RPMI8226 (cell line): ENCODE results near the gene TMEM9.
A peak's percentile ranks its signal among the peaks of the same experiment; 100 is the strongest.

Experiments
- DNase-seq: peaks from one replicate; pipeline ENCODE4 v3.0.0-alpha.2; 2015

The TMEM9 gene

DNA sequence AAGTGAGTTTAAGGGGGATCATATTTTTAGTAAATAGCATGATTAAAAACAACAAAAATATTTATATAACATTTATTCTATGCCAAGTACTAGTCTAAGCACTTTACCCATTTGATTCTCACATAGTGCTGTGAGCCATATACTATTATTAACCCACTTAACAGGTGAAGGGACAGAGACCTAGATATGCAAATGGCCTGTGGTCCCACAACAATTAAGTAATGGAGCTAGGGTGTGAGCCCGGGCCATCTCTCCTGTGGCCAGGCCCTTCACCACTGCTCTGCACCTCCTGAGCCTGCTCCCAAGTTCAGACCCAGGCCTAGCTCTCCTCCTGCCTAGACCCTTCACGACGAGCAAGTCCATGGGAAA, 27.8 kb downstream of the TMEM9 start:
- no peak for DNase-seq

DNA sequence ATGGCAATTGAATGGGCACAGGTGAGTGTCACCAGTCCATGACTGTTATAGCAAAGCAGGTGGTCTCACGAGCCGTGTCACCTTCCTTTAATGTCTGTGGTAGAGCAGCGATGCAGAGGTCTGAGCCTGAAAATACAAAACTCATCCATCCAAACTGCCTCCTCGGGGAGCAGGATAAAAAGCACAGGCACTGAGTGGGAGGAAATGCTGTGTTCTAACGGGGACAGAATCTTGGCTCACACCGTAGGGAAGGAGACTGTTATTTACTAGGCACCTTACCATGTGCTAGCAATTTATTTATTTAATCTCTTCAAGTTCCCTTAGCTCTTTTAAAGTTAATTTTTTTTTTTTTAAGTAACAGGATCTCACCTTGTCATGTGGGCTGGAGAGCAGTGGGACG, 28.5 kb downstream of the TMEM9 start:
- DNase-seq: no peak

DNA sequence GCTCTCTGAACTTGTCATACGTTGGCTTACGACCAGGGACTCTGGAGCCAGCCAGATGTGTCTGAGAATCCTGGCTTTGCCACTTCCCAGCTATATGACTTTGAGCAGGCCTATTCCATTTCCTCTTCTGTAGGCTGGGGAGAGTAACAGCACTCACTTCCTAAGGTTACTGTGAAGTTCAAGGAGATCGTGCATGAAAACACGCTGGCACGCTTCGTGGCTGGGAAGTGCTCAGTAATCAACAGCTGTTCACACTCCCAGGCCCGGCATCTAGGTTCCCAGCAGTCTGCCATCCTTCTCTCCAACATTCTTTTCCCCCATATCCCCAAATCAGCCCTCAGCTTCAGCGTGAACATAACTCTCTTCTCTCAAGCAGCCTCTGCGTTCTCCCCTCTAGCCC, 29.3 kb downstream of the TMEM9 start:
- no peak for DNase-seq

DNA sequence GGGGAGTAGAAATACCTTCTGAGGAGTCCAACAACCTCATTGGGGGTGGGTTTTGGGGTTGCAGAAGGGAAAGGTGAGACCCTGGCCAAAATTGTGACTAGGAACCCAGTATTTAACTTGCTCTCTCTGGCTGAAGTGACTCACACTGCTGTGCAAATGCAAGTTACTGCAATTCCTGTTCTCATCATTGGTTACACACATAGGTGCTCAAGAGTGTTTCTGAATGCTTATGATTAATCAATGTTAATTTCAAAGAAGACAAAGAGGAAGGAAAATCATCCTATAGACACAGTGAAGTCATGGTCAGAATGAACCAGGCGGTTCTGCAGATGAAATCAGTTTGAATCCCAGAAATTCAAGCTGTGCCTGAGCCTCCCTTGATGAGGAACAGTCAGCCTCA, 30.4 kb downstream of the TMEM9 start:
- no peak for DNase-seq

DNA sequence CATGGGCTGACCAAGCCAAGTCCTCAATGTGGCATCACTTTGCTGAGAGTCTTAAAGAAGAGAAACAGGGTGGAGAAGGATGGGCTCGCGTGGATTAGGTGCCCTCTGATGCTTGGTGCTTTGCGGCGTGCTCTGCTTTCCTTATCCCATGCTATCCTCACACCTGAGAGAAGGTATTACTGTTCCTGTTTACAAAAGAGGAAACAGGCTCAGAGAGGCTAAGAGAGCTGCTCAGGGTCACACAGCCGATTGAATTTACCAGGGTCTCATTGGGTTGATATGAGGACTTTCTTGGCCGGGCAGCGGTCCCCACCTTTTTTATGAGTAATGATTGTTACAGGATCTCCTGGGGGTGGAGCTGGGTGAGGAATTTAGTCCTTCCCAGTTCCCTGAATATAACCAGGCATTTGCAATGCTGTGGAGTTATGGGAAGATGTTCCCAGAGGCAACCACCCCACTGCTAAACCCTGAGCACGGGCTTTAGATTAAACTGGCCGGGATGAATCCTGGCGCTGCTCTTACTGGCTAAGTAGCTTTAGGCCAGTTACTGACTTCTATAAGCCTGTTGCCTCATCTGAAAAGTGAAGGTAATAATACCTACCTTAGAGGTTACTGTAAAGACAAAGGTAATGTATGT, 31.8 kb downstream of the TMEM9 start:
- no peak for DNase-seq

DNA sequence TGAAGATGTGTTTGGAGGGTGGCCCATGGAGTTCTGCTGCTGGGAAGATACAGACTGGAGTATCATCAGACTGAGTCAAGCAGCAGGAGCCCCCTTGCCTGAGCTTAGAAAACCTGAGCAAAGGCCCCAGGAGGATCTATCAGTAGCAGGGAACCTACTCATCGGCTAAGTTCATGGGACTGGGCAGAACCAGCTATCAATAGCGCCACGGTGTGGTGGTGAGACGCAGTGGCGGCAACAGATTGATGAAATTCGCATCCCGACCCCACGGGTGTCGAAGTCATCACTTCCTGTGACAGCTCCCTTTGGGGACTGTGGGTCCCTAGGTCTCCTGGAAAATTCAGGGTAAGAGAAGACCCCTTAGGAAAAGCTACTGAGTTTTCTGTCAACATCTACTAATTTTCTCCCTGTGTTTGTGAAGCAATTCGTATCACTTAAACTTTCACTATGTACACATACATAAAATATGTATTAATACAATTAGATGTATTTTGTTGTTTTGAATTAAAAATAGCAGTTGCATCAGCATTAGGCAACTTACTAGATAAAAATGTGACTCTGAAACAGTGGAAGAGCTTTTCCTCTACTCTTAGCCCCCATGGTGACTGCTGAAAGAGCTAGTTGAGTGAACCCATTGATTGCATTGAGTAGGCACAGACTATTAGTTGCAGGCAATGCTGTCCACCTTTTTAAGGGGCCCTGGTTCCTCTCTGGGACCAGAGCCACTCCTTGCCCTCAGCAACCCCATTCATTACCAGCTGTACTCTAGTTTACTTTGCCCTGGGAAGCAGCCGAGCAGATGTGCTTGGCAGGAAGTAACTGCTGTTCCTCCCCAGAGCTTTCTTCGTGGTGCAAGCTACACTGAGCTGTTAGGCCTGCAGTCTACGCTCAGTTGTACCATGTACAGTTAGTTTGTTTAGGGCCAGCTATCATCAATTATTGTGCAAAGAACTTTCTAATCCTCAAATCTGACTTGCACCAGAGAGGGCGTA, 34.8 kb downstream of the TMEM9 start:
- peak; percentile 73 for DNase-seq

DNA sequence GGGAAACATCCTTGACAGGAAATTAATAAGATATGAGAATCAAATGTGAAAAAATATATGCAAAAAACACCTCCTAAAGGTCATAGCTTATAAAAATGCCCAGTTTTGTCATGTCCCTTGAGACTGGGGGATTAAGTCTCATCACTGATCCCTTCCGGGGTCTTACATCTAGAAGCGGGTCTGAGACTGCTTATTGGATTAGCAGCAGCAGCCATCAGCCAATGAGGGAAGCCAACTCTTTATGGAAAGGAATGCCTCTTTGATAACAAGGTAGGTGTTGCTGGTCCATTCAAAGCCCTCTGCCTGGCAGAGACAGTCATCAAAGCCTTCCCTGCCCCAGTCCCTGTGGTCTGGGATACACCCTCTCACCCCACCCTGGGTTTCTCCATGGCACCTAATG, 38.2 kb downstream of the TMEM9 start:
- DNase-seq: no peak

DNA sequence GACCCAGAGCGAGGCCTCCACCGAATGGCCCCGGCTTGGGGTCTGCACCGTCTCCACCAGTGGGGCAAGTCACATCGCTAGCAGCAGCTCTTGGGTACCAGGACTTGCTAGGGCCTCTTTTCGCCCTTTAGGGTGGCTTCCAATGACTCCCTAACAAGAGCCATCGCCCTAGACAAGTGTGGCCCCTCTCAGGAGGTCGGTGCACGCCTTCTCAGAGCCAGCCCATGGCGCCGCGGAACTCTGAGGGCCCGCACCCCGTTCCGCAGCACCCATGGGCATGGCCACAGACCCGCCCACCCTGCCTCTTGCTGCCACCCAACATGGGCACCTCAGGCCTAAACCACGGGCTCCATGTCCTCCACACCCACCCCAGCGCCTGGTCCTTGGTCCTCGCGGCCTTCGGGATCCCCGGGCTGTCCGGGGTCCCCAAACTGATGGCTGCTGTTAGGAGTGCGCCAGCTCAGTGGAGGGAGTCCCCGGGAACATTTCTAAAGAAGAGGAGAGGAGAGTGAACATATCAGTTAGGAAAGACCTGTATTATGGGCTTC, 38.8 kb downstream of the TMEM9 start:
- no peak for DNase-seq

DNA sequence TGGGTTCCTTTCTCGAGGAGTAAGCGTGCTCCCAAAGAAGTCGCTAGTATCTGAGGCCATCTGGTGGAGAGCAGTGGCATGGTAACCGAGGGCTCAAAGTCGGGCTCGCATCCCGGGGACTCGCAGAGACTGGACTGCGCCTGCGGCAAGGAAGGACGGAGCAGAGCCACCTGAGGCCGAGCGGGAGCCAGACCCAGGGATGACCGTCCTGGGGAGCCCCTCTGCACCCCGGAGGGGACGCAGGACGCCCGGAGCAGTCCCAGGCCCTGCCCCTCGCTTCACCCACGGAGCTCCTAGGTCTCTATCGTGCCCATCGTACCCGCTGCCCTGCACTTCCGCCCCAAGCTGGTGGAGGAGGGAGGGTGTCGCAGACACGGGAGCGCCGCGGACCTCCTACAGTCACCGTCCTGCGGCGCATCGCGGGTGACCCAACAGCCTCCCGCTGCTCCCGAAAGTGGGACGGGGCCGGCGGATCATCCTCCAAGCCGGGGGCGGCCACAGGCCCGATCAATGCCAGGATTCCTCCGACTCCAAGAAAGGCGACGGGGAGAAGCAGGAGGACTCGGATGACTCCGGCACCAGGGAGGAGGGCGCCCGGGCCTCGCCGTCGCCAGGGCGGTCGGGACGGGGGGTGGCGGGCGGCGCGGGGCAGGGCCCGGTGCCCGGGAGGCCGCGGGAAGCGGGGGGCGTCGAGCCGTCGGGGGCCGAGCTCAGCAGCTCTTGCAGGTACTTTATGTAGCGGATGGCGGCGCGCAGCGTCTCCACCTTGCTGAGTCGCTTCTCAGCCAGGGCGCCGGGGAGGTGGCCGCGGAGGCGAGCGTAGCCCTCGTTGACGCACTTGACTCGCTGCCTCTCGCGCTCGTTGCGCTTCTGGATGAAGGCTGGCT, 39.8 kb downstream of the TMEM9 start:
- DNase-seq: peak; percentile 93

DNA sequence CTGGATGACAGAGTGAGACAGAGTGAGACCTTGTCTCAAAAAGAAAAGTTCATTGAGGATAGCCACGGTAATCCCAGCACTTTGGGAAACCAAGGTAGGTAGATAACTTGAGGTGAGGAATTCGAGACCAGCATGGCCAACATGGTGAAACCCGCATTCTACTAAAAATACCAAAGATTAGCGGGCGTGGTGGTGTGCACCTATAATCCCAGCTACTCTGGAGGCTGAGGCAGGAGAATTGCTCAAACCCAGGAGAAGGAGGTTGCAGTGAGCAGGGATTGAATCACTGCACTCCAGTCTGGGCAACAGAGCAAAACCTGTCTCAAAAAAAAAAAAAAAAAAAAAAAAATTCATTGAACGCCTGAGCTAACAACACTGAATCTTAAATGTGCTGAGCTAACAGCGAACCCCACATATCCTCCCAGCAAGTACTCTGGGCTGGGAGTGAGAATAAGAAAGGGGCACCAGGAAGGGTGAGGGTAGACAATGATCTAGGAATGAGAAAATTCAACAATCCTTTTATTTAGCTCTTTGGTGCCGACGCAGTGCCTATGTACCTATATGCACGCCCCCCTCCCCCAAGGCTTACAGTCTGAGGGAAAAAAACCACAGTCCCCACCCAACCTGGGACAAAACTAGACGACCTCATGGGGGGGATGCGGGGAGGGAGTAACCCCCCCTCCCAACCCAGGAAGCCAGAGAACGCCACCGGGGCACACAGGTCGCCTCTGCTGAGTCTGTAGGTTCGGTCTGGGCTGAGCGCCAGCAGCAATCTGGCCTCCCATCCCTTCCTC, 40.6 kb downstream of the TMEM9 start:
- DNase-seq: no peak

DNA sequence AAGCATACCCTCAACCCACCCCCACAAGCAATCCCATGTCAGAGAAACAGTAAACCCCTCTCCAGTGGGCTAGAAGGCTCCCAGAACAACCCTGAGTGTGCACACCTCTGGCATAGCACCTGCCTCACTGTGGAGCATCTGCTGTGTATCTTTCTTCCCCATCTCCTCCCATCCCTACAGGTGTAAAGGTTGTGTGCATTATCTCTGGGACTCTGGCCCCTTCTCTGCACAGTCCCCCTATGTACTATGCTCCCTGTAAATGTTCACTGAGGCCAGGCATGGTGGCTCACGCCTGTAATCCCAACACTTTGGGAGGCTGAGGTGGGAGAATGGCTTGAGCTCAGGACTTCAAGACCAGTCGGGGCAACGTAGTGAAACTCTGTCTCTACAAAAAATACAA, 41.3 kb downstream of the TMEM9 start:
- no peak for DNase-seq

DNA sequence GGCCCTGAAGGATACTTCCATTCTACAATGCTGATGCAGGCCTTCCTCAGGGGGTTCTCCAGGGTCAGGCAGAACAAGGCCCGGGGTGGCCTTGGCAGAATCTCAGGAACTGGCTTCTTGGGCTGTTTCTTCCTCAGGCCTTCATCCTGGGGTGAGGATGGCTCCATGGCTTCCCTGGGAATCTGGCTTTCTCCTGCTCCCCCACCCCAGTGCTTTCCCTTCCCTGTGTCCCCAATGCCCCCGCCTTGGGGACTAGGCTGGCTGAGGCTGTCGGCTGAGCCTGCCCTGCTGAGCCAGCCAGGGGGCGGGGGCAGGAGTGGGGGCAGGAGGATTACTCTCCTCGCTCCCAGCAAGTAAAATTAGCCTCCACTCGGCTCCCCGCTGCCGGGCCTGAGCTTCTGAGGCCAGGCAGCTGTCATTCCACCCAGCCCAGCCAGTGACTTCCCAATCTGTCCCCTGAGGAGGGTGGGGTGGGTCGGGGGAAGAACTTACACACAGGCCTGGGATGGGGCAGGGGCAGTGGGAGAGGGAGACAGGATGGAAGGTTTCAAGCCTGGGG, 42.0 kb downstream of the TMEM9 start, which contains the start of gene CACNA1S:
TSS of gene CACNA1S (minus strand) at position 254 of the 559 bp plus-strand sequence. CDS start at position 167, 87 bp downstream.
- DNase-seq: no peak

DNA sequence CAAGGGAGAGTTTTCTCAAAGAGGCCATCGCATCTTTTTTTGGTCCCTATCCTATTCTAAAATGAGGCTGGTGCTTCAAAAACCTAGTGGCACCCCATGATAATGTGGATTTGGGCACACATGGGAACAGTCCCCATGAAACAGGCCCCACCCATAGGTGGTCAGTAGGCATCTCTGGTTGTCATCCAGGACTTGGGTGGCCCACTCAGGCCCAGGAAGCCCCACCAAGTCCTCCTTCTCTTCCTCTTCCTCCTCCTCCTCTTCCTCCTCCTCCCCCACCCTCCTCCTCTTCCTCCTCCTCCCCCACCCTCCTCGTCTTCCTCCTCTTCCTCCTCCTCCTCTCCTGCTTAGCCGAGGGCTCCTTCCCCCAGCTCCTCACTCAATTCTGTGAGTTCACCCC, 42.6 kb downstream of the TMEM9 start:
- no peak for DNase-seq

DNA sequence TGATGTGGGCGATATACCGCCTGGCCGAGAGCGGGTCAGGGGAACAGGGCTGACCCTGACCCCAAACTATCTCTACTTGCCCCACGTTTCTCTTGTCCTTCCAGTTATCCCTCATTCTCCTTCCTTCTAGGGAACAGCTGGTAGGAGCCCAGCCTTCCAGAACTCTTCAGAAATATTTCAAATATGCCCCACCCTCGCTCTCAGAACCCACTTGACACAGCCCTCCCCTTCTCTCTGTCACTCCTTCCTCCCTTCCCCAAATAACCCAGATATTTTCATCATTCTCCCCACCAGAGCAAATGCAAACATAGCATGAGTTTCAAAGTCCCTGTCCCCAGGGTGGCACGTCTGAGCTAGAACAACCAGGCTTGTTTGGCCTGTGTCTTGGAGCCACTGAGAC, 43.1 kb downstream of the TMEM9 start:
- no peak for DNase-seq

DNA sequence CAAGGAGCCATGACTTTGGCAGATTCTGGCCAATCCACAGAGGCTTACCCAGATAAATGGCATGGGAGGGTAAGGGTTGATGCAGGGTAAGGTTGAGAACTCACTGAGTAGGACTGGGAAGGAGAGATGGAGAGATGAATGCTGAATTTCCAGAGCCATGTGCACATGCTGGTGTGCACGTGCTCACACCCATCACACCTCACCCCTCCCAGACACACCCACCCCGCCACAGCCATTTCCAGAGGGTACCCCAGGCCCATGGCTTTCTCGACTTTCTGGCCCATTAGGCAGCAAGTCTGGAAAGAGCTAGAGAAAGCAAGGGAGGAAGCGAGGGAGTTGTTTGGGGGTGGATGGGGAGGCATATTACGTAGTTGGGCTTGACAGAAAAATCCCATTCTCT, 43.7 kb downstream of the TMEM9 start:
- DNase-seq: no peak

DNA sequence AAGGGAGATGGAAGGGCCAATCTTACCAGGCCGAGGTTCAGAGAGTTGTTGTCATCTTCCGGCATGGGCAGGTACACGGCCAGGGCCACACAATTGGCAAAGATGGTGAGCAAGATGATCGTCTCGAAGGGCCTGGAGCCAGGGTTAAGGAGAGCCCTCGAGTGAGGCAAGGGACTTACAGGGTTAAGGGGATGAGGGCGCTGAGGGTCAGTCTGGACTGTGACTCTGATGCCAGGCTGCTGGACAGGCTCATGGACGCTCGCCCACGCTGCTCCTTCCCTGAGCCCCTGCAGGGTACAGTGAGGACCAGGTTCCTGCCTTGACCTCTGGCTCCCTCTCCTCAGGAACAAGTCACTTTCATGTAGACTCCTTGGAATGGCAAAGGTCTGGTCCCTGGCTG, 44.1 kb downstream of the TMEM9 start:
- no peak for DNase-seq

DNA sequence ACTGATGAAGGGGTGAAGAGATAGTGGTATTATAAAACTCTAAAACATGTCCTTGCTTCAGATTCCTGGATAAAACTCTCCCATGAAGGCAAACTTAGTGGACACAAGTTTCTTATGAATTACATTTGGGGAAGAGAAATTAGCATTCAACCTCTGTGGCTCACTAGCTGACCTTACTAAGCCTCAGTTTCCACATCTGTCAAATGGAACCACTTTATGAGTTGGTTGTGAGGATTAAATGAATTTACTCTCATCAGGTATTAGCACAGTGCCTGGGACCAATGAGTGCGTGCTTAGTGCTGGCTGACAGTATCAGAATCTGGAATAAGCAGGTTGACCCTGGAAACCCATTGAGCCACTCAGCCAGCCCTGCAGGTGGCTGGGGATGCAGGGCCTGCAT, 44.6 kb downstream of the TMEM9 start:
- no peak for DNase-seq

DNA sequence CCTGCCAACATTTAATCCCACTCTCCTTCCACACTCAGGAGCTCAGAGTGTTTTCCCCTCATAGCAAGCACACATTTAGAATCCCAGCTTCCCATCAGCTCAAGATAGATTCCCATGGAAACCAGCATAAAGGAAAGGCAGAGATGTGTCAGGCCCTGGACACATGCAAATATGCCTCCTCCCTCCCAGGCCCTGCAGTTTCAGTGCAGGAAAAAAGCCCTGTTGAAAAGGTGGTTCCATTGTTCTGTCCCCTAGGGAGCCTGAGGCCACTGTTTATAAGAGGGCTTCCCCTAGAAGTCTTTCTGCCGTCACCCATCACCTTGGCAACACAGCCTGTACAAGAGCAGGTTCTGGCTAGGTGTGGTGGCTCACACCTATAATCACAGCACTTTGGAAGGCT, 45.7 kb downstream of the TMEM9 start:
- DNase-seq: no peak

DNA sequence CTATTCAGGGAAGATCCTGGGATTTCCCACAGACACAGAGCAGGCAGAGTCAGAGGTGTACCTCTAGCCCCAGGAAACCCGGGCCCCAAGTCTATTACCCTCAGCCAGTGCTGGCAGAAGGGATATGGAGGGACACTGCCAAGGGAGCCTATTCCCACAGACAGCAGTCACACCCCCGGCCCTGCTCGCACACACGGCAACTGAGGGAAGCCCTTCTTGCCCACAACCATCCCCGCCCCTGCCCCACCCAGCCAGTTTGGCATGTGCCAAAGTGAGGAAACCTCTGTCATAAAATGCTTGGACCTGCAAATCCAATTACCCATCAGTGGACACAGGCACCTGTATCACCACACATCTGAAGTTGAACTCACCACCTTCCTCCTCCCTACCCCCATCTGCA, 48.6 kb downstream of the TMEM9 start:
- no peak for DNase-seq

DNA sequence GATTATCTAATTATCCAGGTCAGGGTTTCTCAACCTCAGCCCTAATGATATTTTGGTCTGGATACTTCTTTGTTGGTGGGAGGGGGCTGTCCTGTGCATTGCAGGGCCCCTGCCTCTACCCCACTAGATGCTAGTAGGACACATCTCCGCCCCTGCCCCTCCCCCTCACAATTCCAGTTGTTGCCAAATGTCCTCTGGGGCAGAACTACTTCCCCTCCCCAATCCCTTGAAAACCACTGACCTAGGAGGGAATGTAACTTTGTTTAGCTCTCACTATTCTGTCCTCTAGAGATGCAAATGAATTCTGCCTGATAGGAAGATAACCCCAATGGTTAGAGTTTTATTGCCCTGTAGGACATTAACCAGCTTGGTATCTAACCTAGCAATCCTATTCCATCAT, 50.1 kb downstream of the TMEM9 start:
- no peak for DNase-seq

DNA sequence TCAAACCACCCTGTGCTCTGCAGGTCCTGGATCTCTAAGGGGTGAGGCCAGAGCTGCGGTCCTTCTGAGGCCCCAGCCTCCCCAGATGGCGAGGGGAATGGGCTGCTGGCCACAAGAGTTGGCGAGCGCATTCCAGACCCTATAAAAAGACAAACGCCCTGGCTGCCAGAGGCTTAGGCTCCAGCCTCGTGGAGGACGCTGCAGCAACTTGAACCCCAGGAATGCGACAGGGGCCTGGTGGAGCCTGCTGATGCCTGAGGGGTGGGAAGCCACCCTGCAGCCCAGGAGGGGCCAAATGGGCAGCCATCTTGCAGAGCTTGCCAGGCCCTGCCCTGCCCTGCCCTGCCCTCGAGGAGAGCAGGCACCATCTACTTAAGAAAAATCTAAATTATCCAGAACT, 50.6 kb downstream of the TMEM9 start:
- DNase-seq: no peak
